ENCODE results near the gene MINDY4.

DNA sequence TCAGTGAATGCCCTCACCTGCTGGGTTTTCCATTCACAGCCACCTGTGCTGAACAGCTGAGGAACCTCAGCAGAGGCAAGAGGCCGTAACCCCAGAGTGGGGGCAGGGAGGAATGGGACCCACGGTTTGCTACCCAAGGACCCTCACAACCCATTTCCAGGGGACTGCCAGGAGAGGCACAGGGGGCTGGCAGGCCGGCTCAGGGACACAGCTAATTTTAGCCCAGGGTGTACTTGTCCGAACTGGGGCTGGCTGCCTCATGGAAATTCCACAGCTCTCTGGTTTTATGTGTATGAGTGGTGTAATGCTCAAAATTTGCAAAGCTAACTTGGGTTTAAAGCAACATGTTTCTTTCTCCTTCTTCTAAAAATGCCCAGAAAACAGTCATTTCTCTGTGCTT is 42.2 kb downstream of the MINDY4 start:
- TF ChIP-seq POLR2A (IDR thresholded peaks at IDR 0.05; ENCODE audit: low read depth, low read length) (no peak), TAF1 (IDR thresholded peaks at IDR 0.05; ENCODE audit: low read depth, low read length) (no peak), SPI1 (IDR thresholded peaks at IDR 0.05; ENCODE audit: low read depth, low read length) (no peak), POLR2AphosphoS5 (IDR thresholded peaks at IDR 0.05; ENCODE audit: low read depth, low read length) (no peak), PAX5 (IDR thresholded peaks at IDR 0.05; ENCODE audit: insufficient read depth, low read length, severe bottlenecking) (no peak), POU2F2 (IDR thresholded peaks at IDR 0.05; ENCODE audit: low read depth, low read length) (no peak)

Data from GM12891 (cell line).